Upper lobe of left lung (tissue), 4 donors: ENCODE data around the gene ZNF362.

Source experiments
- EP300 ChIP-seq, 4 donors: sonication (generic); formaldehyde crosslinking; IDR thresholded peaks; one replicate each; pipeline ENCODE4 v1.5.1; 2017; ENCODE audit warnings: antibody characterized with exemption in 4 of 4, control low read depth in 2 of 4
- POLR2A ChIP-seq, 4 donors: fragments of 450-650 bp; IDR thresholded peaks; one replicate each; pipeline ENCODE4 v1.5.1; 2016 to 2017; ENCODE audit warnings: antibody characterized with exemption in 4 of 4, mild to moderate bottlenecking in 2 of 4
- POLR2AphosphoS5 ChIP-seq, 2 donors: sonication (generic); formaldehyde crosslinking; IDR thresholded peaks; one replicate each; pipeline ENCODE4 v1.5.1; 2017; ENCODE audit warnings: antibody characterized with exemption in 2 of 2
- TF ChIP-seq, protein P1 (sequence below), 6 experiments: fragments of 450-650 bp in 4 of 6; fragments of 200-600 bp in 2 of 6; sonication (generic) in 2 of 6; IDR thresholded peaks; one replicate each; pipeline ENCODE4 v1.5.1; 2016 to 2019; ENCODE audit warnings: antibody characterized with exemption in 6 of 6

GRCh38 chr1:33298623-33299277, 42.5 kb downstream of the ZNF362 start:
- TF ChIP-seq, protein P1, sequence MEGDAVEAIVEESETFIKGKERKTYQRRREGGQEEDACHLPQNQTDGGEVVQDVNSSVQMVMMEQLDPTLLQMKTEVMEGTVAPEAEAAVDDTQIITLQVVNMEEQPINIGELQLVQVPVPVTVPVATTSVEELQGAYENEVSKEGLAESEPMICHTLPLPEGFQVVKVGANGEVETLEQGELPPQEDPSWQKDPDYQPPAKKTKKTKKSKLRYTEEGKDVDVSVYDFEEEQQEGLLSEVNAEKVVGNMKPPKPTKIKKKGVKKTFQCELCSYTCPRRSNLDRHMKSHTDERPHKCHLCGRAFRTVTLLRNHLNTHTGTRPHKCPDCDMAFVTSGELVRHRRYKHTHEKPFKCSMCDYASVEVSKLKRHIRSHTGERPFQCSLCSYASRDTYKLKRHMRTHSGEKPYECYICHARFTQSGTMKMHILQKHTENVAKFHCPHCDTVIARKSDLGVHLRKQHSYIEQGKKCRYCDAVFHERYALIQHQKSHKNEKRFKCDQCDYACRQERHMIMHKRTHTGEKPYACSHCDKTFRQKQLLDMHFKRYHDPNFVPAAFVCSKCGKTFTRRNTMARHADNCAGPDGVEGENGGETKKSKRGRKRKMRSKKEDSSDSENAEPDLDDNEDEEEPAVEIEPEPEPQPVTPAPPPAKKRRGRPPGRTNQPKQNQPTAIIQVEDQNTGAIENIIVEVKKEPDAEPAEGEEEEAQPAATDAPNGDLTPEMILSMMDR (IDR thresholded peaks at IDR 0.05) = peak; percentile 86 to 95 (median 91)
- no peak for TF ChIP-seq POLR2A (IDR thresholded peaks at IDR 0.05)
- TF ChIP-seq EP300 (IDR thresholded peaks at IDR 0.05) = no peak
- TF ChIP-seq POLR2AphosphoS5 (IDR thresholded peaks at IDR 0.05) = no peak
